HepG2 (cell line): ENCODE results near the gene DRAP1. TPM values are rescaled to one million over a fixed set of nuclear protein-coding genes. Genes with fewer than 3 reads are reported as not detected.
A peak's percentile ranks its signal among the peaks of the same experiment; 100 is the strongest.

ENCODE experiments used
- AHDC1 ChIP-seq: sonication (generic); formaldehyde crosslinking; IDR thresholded peaks from 2 replicates; pipeline ENCODE4 v1.5.1; 2020; ENCODE audit warnings: mild to moderate bottlenecking, missing genetic modification reagents, borderline replicate concordance
- HMG20B ChIP-seq: conservative IDR thresholded peaks from 2 replicates; pipeline ENCODE4 v1.6.1; 2016; ENCODE audit warnings: missing genetic modification reagents, missing compliant biosample characterization
- KDM5A ChIP-seq: fragments of 200-600 bp; sonication (generic); IDR thresholded peaks from 2 replicates; pipeline ENCODE4 v1.7.0; 2018; ENCODE audit warnings: antibody characterized with exemption, mild to moderate bottlenecking, low read length, borderline replicate concordance
- MEIS2 ChIP-seq: sonication (generic); formaldehyde crosslinking; IDR thresholded peaks from 2 replicates; pipeline ENCODE4 v1.9.0; 2021; ENCODE audit warnings: mild to moderate bottlenecking, missing genetic modification reagents
- PLRG1 ChIP-seq: fragments of 450-650 bp; conservative IDR thresholded peaks from 2 replicates; pipeline ENCODE4 v1.6.1; 2016
- SIX1 ChIP-seq: sonication (generic); formaldehyde crosslinking; IDR thresholded peaks from 2 replicates; pipeline ENCODE4 v1.4.0; 2020; ENCODE audit warnings: missing genetic modification reagents, borderline replicate concordance
- THRA ChIP-seq: sonication (generic); formaldehyde crosslinking; IDR thresholded peaks from 2 replicates; pipeline ENCODE4 v1.4.0; 2020; ENCODE audit warnings: missing genetic modification reagents, borderline replicate concordance
- ZNF234 ChIP-seq: sonication (generic); formaldehyde crosslinking; conservative IDR thresholded peaks from 2 replicates; pipeline ENCODE4 v1.5.1; 2020; ENCODE audit warnings: mild to moderate bottlenecking, missing genetic modification reagents
- ZNF331 ChIP-seq: sonication (generic); formaldehyde crosslinking; IDR thresholded peaks from 2 replicates; pipeline ENCODE4 v1.4.0; 2020; ENCODE audit warnings: missing genetic modification reagents
- ZNF512B ChIP-seq: sonication (generic); formaldehyde crosslinking; IDR thresholded peaks from 2 replicates; pipeline ENCODE4 v1.5.1; 2020; ENCODE audit warnings: missing genetic modification reagents, mild to moderate bottlenecking, borderline replicate concordance
- polyA plus RNA-seq, 8 experiments: library from polyadenylated mRNA; depleted of rRNA in 3 of 8; stranded (reverse) in 7 of 8; unstranded in 1 of 8; fragments of >200 nt; fragmentation: Illumina TruSeq in 4 of 8; extraction: Trizol in 4 of 8; gene quantifications; 2 replicates each; pipeline versions ENCODE4 v1.2.1 to v1.2.3, GENCODE V29; 2011 to 2016; ENCODE audit warnings: low read depth in 4 of 8, missing spikeins in 1 of 8, mixed read lengths in 1 of 8; ENCODE audit not compliant: insufficient read depth in 1 of 8
- total RNA-seq, 5 experiments: library from RNA; depleted of rRNA; stranded (reverse); fragments of >200 nt; fragmentation: Illumina TruSeq; extraction: Trizol; gene quantifications; 2 replicates each; pipeline ENCODE4 v1.2.3, GENCODE V29; 2016; ENCODE audit warnings: low read depth in 1 of 5
- TF ChIP-seq, protein P1 (sequence below), 2 experiments: sonication (generic) in 1 of 2; formaldehyde crosslinking in 1 of 2; IDR thresholded peaks; 2 replicates each; pipeline versions ENCODE4 v1.4.0 to v1.6.1; 2016 to 2020; ENCODE audit warnings: borderline replicate concordance in 1 of 2, low read depth in 1 of 2, mild to moderate bottlenecking in 1 of 2, missing genetic modification reagents in 1 of 2
- TF ChIP-seq, protein P2 (sequence below): sonication (generic); formaldehyde crosslinking; conservative IDR thresholded peaks from 2 replicates; pipeline ENCODE4 v1.4.0; 2020; ENCODE audit warnings: missing genetic modification reagents

DRAP1 gene
- total and polyA plus RNA-seq, 2 of the 13 experiments (the other 11 are each of a cell fraction or from before 2014, with no cell fraction given) = 46.8 to 52.3 TPM

DNA sequence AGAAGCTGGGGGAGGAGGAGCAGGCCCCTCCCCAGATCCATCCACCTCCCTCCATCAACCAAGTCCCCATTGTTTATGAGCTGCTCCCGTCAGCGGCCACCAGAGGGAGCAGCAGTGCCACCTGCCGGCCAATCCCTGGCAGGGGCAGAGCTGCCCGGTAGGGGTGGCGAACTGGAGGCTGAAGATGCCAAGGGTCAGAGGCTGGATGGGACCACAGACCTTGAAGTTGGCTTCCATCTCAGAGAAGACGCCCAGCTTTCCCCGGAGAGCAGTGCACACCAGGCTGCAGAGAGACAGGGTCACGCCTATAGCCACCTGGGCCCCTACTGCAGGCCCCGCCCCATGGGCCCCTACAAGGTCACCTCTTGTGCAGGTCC lies 34.5 kb upstream of the DRAP1 start (continued):
- TF ChIP-seq, protein P1, sequence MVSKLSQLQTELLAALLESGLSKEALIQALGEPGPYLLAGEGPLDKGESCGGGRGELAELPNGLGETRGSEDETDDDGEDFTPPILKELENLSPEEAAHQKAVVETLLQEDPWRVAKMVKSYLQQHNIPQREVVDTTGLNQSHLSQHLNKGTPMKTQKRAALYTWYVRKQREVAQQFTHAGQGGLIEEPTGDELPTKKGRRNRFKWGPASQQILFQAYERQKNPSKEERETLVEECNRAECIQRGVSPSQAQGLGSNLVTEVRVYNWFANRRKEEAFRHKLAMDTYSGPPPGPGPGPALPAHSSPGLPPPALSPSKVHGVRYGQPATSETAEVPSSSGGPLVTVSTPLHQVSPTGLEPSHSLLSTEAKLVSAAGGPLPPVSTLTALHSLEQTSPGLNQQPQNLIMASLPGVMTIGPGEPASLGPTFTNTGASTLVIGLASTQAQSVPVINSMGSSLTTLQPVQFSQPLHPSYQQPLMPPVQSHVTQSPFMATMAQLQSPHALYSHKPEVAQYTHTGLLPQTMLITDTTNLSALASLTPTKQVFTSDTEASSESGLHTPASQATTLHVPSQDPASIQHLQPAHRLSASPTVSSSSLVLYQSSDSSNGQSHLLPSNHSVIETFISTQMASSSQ (IDR thresholded peaks at IDR 0.05; ENCODE audit: low read depth) = no peak
- TF ChIP-seq, protein P1 (CRISPR knock-in tag; IDR thresholded peaks at IDR 0.05; ENCODE audit: borderline replicate concordance) = no peak
- TF ChIP-seq MEIS2 (CRISPR knock-in tag) (no peak), SIX1 (CRISPR knock-in tag) (no peak), KDM5A (no peak), ZNF331 (CRISPR knock-in tag) (no peak), ZNF234 (CRISPR knock-in tag) (no peak), ZNF512B (CRISPR knock-in tag) (no peak), THRA (peak; percentile 56; the same call in 1 of the 2 replicates), AHDC1 (CRISPR knock-in tag) (no peak), PLRG1 (no peak), HMG20B (CRISPR knock-in tag) (no peak)
- TF ChIP-seq, protein P2, sequence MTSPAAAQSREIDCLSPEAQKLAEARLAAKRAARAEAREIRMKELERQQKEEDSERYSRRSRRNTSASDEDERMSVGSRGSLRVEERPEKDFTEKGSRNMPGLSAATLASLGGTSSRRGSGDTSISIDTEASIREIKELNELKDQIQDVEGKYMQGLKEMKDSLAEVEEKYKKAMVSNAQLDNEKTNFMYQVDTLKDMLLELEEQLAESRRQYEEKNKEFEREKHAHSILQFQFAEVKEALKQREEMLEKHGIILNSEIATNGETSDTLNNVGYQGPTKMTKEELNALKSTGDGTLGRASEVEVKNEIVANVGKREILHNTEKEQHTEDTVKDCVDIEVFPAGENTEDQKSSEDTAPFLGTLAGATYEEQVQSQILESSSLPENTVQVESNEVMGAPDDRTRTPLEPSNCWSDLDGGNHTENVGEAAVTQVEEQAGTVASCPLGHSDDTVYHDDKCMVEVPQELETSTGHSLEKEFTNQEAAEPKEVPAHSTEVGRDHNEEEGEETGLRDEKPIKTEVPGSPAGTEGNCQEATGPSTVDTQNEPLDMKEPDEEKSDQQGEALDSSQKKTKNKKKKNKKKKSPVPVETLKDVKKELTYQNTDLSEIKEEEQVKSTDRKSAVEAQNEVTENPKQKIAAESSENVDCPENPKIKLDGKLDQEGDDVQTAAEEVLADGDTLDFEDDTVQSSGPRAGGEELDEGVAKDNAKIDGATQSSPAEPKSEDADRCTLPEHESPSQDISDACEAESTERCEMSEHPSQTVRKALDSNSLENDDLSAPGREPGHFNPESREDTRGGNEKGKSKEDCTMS (CRISPR knock-in tag) = no peak
